ENCODE data around the gene NR4A1.
"Not testable (repeated sequence)": the region's sequence is repeated elsewhere in the genome, so short reads cannot be mapped to it uniquely, and the experiment has no call there.

The NR4A1 gene

GRCh38 chr12:52097045-52097666 lies 45.9 kb downstream of the NR4A1 start:
- DNase-seq (ENCODE audit: low read depth in 2 of 2) = no peak

- DNase-seq (ENCODE audit: low read depth in 2 of 2) = not testable (repeated sequence)
These were observed 53.3 kb downstream of the NR4A1 start for GRCh38 chr12:52104431-52105089.
